Retinal pigment epithelial cell (primary cell): Measurements from ENCODE around the gene FGD4.
"Not testable (repeated sequence)": the region's sequence is repeated elsewhere in the genome, so short reads cannot be mapped to it uniquely, and the experiment has no call there.

Experiments used
- DNase-seq: peaks from one replicate; pipeline ENCODE4 v3.0.0-alpha.2; 2010; ENCODE audit warnings: low read depth
- H3K4me3 ChIP-seq: 2 replicates; pipeline ENCODE4 v1.5.1; 2011; ENCODE audit warnings: mild to moderate bottlenecking, low read length, control low read depth, moderate library complexity
- TF ChIP-seq, protein P1 (sequence below): conservative IDR thresholded peaks from 2 replicates; pipeline ENCODE4 v1.5.1; 2011; ENCODE audit warnings: low read depth, low read length, control low read depth, inconsistent platforms

Gene FGD4

DNA sequence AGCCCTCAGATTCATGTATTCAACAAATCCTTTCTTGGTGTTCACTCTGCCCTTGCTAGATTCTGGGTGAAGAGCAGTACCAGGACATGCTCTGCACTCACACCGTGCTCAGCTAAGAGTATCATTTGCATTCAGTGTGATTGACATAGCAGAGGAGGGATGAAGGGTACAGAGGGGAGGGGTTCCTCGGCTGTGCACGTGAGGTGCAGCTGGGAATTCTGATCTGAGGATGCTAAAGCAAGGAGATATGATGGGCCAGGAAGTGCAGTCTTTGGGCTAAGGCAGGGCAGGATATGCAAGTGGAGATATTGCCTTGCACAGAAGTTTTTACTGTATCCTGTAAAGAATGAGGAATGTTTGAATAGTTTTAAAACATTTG lies 108.6 kb downstream of the FGD4 start:
- H3K4me3 ChIP-seq = no peak overlapping the region
- DNase-seq = no peak
- TF ChIP-seq, protein P1, sequence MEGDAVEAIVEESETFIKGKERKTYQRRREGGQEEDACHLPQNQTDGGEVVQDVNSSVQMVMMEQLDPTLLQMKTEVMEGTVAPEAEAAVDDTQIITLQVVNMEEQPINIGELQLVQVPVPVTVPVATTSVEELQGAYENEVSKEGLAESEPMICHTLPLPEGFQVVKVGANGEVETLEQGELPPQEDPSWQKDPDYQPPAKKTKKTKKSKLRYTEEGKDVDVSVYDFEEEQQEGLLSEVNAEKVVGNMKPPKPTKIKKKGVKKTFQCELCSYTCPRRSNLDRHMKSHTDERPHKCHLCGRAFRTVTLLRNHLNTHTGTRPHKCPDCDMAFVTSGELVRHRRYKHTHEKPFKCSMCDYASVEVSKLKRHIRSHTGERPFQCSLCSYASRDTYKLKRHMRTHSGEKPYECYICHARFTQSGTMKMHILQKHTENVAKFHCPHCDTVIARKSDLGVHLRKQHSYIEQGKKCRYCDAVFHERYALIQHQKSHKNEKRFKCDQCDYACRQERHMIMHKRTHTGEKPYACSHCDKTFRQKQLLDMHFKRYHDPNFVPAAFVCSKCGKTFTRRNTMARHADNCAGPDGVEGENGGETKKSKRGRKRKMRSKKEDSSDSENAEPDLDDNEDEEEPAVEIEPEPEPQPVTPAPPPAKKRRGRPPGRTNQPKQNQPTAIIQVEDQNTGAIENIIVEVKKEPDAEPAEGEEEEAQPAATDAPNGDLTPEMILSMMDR = no peak

DNA sequence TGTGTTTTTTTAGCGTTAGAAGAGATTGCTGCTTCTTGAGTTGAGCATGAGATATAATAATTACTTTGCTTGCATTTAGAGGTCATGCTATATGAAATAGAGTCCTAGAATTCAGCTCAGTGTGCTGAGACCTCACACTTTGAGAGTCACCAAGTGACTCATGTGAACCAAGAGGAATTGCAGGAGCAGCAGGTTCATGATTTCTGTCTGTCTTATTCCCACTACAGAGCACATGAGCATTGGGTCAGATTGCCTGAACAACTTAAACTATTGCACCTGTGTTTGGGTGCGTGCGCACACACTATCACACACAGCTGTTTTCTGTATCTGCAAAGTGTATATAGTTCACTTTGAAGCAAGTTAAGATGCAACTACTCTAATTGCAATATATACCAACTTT lies 109.3 kb downstream of the FGD4 start:
- no peak for DNase-seq
- TF ChIP-seq, protein P1 = no peak
- H3K4me3 ChIP-seq = no peak overlapping the region

DNA sequence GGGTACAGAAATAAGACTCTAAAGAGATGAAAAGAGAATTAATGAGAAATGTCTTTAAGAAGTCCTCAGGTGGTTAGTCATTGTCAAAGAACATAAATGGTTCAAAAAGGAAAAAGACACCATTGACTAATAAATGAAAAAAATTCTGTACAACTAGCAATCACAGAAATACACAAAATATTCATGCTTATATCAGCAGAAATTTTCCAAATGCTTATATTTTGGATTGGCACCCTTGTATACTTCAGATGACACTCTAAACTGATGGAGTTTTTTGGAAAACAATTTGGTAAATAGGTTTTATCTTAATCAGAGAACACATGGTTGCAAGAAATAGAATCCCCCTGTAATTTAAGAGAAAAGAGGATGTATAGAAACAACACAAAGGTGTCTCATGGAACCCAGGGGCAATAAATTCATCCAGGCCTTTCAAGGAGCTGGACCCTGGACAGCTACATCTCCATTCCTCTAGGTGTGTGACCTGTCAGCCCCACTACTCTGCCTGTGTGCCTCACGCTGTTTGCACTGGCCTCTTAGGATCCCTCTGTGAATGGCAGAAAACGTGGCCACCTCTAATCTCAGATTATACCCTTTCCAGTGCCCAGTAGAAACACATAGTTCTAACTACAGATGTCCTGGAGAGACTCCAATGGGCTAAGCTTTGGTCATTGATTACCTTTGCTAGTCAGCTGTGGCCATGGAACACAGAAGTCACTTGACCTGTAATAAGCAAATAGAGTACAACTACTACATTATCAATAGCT lies 110.2 kb downstream of the FGD4 start:
- H3K4me3 ChIP-seq = no peak overlapping the region
- DNase-seq = no peak
- TF ChIP-seq, protein P1 = no peak

DNA sequence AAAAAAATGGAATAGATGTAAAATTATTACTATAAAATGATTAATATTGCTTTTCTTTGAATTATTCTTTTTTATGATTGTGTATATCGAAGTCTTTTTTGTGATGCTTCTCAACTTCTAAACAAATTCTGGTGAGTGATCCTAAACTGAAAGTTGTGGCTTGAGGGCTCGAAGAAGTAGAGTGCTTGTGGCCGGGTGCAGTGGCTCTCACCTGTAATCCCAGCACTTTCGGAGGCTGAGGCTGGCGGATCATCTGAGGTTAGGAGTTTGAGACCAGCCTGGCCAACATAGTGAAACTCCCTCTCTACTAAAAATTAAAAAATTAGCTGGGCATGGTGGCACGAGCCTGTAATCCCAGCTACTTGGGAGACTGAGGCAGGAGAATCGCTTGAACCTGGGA lies 112.6 kb downstream of the FGD4 start:
- H3K4me3 ChIP-seq, DNase-seq: not testable (repeated sequence)

DNA sequence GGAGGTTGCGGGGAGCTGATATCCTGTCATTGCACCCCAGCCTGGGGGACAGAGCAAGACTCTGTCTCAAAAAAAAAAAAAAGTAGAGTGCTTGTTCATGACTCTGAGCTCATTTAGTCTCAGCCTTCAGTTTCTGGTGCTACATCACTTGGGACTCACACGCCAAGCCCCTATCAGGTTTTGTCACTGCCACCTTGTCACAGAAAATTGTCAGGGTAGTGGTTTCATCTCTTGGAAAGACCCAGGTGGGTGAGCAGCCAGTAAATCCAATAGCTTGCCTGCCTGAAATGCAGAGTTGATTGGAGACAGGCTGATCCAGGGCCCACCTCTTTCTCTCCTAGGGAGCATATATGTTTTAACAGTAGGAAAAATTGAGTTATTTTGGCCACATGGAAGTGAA lies 113.0 kb downstream of the FGD4 start:
- TF ChIP-seq, protein P1 = no peak
- DNase-seq = no peak
- H3K4me3 ChIP-seq = no peak overlapping the region

DNA sequence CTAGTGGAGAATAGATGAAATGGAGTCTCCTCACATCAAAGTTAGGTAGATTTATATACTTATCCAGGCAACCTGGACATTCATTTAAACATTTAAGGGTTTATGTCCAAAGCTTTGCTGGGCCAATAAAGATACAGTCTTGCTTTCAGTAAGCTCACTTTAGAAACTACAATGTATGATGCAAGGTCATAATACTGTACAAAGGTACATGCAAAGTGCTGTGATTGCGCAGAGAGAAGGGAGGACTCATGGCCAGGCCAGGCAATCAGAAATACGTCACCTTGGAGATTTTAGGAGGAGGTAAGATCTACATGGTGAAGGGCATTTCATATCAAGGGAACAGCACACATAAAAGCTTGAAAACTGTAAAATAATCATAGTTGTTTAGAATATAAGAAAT lies 113.6 kb downstream of the FGD4 start:
- no peak overlapping the region for H3K4me3 ChIP-seq
- TF ChIP-seq, protein P1 = no peak
- no peak for DNase-seq

DNA sequence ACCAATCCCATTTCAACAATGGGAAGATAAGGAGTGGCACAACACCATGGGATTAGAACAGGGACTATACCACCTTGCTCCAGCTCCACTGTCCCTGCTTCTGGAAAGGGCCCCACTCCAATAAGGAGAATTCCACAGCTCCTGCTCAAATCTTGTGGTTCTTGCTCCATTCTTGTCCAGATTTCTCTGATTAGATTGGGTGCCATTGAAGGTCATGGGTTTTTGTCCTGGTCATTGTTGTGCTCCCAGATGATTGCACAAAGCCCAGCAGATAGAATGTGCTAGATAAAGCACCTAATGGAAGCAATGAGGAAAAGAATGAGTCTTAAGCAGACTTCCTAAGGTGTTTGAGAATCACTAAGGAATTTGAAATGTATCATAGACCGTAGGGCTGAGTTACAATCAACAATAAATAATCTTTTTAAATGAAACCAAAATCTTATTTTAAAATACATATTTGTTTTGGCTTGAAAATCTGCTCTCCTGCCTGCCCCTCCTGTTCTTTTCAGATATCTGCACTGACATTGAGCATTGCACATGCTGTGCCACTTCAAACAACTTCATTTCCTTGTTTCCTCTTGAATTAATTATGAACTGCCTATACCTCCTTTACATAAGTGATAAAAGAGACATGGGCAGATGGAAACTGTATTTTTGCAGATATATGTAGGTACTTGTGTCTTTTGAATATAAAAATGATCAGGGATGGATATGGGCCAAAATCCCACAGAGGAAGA lies 115.9 kb downstream of the FGD4 start:
- H3K4me3 ChIP-seq = no peak overlapping the region
- no peak for DNase-seq
- TF ChIP-seq, protein P1 = no peak
